ENCODE results near the gene LHX8.
"Not testable (repeated sequence)": the region's sequence is repeated elsewhere in the genome, so short reads cannot be mapped to it uniquely, and the experiment has no call there.

Gene LHX8

DNA sequence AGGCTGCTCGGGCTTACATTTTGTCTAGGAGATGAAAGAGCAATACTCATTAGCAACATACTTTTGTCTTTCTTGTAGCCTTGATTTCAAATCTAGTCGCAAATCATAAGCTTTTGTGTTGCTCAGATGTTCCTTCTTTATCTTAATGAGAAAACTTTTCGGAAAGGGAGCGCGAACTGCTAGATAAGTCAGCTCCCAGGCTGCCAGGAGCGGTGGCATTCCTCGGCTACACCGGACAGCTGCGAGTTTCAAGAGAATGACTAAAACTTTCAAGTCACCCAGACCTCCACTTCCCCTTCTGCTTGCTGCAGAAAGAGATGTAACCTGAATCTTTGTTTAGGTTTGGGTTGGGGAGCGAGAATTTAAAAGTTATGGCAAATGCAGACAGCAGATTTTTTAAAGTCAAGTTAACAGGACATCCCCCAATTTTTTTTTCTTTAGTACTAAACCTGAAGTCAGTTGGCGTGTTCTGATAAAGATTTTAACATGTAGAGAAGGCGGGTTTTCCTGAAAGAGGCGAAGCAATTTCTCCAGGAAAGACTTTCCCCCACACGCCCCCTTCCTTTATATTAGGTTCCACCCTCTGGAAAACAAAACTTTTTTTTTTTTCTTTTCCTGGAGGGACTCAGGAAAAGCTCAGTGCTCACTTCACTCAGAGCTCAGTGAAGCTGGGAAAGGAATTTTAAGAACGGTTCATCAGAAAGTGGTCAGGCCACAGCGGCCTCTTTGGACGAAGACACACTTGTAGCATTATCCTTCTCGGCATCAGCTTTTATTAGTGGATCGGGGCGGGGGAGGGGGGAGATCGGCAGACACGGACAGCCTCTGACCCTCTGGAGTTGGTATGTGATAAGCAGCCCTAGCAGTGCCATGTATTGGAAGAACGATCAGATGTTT lies at the start of gene LHX8:
LHX8 (plus strand) TSS at position 639 of the 897 bp plus-strand sequence. CDS start 2,227 bp downstream, outside the sequence.
- no peak for DNase-seq

DNA sequence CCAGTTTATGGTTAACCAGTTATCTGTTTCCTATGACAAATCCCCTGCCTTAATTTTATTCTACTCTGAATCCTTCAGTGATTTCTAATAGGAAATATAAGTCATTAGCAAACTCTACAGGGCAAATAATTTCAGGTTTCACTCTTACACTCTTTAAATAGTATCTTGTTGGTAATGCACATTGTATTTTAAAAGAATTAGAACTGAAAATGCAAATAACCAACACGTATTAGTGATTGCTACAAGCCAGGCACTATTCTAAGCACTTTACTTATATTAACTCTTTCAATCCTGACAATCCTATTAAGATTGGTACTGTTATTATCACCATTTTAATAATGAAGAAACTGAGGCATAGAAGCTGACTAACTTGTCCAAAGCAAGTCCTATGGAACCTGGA lies 48.3 kb upstream of the LHX8 start:
- no peak for DNase-seq

DNA sequence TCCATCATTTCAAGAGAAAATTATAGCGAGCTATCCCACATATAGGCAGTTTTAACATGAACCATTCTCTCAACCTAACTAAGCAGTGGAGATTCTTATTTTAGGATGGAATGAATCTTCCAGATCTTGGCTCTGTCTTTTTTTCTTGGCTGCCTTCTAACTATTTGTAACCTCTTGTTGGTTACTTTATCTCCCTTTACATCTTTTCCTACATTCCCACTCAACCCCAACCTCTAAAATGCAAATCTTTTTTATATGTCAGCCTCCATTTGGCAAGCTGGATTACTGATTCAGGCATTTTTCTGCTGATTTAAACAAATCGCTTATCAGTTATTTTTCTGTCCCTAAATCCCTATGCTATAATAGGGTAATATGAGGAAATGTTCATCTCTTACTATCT lies 46.9 kb upstream of the LHX8 start:
- DNase-seq, result no peak

DNA sequence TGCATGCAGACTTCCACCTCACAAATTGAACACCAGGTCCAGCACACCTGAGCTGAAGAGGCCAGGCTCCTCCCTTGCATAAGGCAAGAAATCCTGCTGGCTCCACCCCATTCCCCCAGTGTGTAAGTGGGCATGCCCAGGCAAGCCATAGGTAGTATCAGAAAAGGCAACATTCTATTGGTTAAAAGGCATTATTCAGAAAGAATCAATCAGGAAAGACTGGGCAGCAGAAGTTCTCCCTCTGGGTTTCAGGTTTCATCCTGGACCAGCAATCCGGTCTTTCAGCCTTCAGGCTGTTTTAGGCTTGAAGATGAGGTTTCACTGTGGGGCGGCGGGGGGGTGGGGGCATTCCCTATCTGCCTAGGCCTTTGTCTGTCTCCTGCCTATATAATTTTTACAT lies 42.0 kb upstream of the LHX8 start:
- DNase-seq, result no peak

DNA sequence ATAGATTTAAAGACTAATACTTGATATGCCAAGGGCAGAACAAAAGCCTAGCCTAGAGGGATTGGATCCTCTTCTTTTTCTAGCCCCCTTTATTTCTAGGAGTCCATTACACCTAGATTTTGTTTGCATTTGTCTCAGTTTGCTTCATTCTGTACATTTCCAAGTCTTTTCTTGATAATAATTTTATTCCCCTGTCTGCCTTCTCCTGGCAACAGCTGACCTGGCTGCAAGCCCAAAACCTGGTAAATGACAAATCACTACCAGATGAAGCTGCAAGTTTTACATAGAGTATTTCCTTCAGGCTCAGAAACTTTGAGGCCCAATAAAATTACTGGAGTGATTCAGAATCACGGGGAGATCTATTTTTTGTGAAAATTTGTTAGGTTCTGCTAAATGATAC lies 36.5 kb upstream of the LHX8 start:
- DNase-seq, result no peak

DNA sequence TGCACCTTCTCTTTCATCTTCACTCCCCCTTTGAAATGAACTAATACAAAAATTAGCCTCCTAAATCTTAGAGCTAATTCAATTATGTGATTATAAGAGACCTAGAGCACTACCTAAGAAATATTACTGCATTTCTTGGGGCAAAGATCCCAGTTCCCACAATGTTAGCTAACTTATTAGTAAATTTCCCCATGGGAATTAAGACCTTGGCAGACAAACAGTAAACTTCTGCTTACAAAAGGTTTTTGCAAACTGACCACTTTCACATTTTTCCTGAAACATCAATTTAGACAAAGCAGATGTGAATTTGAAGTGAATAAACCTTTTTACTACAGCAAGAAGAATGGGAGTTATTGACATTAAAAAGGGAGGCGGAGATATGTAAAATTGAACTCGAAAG lies 34.6 kb upstream of the LHX8 start:
- no peak for DNase-seq

DNA sequence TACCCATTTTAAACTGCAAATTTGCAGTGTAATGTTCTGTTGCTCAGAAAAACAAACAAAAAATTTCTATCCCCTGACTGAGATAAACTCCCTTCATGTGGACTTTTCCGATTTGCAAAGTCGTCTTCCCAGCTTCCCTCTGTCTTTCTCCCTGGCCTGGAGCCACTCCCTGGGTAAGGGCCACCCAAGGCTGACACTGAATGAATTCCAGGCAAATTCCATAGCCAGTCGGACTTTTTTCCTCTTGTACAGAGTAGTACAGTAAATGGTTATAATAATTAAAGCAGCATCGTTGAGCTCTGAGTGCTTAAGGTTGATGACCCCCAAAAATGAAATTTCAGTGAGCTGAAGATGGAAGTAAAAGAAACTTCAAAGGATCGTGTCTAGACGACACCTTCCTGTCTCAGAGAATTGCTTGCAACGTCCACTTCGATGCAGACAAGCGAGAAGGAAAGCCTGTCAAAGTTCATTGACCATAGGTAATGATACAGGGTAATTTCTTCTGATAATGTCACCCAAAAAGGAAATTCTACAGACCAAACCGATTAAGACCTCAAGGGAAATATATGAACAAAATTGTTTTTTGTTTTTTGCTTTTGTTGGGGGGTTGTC lies 33.6 kb upstream of the LHX8 start:
- no peak for DNase-seq

DNA sequence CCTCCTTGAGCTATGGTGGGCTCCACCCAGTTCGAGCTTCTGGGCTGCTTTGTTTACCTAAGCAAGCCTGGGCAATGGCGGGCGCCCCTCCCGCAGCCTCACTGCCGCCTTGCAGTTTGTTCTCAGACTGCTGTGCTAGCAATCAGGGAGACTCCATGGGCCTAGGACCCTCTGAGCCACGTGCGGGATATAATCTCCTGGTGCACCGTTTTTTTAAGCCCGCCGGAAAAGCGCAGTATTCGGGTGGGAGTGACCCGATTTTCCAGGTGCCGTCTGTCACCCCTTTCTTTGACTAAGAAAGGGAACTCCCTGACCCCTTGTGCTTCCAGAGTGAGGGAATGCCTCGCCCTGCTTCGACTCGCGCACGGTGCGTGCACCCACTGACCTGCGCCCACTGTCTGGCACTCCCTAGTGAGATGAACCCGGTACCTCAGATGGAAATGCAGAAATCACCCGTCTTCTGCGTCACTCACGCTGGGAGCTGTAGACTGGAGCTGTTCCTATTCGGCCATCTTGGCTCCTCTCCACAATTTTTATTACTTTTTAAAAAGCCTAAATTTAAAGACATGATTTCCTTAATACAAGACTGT lies 21.7 kb upstream of the LHX8 start:
- DNase-seq, result not testable (repeated sequence)

DNA sequence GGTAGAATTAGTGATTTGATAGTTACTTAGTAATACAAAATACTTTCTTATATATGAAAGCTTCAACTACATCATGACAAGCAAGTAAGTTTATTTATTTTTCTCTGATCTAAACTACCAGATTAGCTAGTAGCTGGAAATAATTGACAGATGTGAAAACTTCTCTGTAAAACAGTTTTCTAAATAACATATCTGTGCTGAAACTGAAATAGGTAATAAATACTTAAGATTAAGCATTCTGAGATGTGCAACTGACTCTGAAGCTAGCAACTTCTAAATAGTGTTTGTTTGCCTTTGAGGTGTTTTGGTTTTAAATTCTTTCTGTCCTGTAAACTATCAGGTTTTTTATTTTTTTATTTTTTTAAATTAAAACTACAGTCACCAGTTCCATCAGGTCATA lies 18.5 kb upstream of the LHX8 start:
- DNase-seq, result no peak

DNA sequence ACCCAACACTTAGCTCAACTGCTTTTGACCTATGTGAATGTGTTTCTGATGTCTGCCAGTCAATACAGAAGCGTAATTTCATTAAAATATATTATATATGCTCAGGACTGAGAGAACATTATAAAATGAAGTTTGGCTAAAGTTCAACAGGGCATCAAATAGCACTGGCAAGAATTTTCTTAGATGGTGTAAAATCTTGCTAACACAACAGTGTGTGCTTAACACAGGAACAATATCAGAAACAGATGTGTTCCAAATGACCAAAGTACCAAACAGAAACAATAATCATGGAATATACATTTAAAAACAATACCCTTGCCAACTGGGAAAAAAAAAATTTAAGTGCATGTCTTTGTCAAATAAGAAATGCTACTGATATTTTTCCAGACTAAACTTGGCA lies 10.4 kb upstream of the LHX8 start:
- DNase-seq, result no peak

DNA sequence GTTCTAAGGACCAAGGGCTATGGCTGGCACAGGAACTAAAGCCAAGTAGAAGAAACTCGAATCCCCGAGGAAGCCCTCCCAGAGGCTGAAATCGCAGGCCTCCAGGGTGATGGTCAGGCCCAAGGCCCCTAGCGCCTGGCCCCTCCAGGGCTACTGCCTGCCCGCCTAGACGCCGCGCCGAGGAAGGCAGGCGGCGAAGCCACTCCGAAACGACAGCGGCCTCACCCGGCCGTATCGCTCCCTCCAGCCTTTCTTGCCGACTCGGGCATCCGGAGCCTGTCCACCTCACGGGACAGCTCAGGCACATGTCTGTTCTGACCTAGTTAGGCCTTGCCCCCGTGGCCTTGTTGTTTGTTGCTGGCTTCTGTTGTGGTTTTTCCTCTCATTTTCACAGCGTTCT lies 9.7 kb upstream of the LHX8 start:
- no peak for DNase-seq

DNA sequence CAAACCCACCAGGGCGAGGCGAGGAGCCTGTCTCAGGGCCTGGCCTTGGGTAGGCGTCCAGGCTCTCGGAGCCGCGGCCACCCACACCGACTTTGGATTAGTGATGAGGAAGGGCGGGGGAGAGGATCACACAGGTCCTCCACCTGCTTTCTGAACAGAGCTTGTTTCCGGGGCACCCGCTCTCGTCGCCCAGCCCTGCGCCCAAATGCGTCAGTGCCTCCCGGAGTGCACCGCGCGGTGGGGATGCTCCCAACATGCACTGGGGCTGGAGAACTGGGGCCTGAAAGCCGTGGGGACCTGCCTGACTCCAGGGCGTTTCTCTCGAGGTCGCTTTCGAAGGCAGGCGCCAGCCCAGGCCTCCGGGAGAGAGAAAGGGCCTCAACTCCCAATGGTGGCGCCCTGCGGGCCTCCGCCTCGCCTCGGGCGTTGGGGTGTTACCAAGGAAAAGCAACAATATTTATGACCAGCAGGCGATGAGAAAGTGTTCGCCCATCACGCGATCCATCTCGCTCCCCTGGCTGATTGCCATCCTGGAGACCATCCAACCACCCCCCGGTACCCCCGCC lies 8.9 kb upstream of the LHX8 start:
- no peak for DNase-seq

DNA sequence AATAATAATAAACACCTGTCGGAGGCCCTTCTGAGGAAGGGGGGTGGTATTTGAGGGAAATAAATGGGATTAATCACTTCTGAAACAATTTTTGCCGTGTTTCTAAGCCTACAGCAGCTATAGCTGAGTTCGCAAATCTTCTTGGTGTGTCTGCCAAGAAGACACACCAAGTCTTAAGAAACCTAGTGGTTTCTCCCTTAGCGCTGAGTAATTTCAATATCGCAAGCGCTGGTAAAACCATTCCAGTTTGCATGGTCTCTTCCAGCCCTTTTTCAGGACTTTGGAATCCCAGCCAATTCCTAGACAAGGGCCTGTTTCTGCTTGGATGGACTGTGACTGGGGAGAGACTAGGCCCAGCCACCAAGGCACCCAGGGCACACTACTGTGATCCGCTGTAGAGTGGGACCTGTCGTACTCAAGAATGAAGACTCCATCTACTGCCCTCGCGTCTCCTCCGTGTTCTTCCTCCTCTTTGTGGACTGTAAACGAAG lies 7.5 kb upstream of the LHX8 start:
- DNase-seq, result no peak

DNA sequence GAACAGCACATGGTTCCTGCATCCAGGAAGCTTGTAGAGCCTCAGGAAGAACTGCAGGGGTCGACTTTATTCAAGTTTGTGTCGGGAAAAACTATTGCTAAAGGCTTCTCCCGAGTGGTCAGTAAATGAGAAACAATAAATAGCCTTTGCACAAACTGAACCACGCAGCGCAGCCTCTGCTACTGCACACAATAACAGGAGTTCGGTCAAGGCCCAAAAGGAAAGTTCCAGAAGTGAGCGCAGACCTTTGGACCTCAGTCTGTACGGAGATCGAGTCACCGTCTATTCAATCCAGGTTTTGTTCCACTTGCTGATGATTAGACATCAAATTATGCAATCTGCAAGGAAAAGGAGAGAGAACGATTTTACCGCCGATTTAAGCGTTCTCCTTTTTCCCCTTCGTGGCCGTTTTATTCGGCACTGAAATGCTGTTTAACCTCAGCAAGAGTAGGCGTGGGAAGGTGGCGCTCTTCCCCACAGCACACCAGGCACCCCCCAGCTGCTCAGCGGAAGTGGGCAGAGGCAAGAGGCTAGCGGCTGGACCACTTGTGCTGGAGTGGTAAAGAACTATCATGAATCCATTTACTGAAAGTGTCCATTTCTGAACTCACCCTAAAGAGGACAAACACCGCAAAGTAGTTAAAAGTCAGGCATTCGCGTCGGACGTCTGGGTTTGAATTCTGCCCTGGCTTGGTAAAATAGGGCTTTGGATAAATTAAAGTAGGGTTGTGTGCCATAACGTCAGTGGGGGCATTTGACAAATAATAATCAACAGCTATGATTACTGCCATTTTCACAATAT lies 6.1 kb upstream of the LHX8 start:
- no peak for DNase-seq

DNA sequence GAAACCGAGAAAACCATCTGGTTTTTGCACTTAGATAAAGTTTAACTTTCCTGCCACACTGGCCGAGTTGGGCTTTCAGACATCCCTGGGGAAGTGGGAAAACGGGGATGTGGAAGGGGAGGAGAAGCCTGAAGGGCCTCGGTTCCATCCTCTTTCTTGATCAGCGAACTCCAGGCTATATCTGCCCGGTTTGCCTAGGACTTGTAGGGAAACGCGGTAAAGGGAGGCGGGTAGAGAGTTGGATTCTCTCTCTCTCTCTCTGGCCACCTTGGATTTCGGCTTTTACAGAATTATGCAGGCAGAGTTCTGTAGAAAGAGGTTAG lies 4.6 kb upstream of the LHX8 start:
- DNase-seq, result no peak

DNA sequence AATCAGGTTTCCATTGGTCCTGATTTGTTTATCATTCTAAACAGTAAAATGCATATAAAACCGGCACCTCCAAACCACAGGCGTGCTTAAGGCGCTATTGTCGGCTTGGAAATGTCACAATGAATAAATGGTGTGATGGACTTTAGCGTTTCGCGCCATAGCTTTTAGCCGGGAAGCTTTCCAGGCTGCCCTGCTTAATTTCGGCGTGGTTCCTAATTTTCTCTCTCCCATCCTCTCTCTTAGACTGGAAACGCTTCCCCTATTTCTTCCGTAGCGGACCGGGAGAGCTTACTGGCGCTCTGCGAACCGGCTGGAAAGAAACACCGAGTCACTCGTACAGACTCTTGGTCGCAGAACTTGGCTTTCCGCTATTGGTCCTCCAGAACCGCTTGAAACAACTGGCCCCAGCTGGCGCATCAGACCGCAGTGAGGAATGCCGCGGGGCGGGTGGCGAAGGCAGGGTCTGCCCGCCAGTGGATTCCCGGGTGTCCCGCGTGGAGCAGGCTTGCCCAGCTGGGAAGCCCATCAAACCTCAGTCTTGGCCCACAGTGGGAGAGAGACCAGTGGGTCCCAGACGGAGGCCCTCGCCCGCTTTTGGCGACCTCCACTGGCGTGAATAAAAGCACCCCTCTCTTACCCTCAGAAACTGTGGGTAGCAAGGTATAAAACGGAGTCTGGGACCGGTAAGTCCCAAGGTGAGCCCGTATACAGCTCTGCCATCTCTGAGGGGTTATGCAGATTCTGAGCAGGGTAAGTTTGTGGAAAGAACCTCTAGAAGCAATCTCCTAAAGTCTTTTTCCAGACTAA lies 4.0 kb upstream of the LHX8 start:
- no peak for DNase-seq

DNA sequence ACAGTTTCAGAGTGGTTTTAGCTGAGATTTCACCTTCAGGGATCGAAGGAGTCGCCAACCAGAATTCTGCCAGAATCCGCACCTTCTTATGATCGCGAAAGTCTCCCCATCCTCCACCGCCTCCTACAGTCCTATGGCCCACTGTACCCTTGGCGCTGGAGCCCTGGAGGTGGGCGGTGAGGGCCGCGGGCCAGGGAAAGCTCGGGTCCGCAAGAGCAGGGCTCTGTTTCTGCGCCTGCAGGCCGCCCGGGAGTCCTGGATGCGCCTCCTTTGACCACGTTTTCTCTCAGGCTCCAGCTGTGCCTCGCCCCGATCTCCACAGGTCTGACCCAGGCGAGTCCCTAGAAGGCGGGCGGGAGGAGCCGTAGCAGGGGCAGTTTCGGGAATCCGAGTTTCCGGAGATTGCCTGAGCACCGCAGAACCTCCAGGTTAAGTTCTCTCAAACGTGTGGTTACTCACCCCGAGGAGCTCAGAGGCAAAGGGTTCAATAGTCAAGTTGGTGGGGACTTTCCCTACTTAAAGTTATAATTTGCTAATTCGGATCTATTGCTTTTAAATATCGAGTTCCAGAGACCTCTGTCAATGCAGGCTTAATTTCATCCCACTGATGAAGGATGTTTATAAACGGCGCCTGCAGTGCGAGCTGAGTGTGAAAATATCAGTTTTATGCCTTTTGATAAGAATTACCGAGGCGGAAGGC lies 3.2 kb upstream of the LHX8 start:
- no peak for DNase-seq

DNA sequence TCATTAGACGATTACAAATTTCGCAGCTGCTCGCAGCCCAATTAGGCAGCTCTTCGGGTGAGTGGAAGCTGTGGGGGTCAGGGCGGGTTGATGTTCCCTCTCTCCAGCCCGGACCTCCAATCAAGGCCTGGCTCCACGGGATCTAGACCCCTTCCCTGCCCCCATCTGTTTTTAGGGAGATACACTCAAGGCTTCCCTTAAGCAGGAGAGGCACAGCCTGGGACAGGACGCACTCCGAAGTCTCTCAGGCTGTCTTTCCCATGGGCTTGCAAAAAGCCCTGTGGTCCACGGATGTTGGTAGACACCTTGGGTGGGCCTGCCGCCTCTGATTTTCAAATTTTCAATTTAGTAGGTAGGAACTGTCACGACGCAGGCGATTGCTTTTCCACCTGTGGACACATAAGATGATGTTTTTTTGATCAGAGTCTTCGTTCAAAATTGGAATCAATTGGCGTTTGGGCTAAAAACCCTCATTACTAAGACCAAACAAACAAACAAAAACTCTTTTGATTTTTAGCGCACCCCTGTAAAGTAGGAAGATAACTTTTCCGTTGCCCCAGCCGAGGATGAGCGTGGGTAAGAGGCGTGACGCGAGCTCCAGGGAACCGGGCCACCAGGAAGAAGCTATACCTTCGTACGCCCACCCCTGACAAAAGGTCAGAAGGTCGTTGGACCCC lies 2.5 kb upstream of the LHX8 start:
- DNase-seq, result no peak

DNA sequence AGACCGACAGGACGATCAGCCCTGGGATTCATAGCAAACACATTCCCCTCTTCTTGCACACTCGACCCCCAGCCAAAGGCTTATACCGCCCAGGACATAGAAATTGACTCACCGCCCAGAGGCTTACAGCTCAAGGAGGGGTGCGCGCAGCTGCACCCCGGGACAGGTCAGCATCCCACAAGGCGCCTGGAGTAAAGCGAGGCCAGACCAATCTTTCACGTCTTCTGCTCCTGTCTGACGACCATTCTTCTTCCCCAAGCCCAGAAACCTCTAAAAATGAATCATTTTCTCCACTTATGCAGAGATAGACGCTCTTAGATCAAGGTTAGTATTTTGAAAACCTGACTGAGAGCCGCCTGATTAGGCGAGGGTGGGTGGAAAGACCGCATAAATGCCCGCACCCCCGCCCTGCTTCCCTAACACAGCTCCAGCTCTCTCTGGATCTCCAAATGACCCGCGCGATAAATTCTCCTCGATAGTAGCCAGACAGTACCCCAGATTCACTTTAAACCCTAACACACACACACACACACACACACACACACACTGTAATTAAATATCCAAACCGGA lies 1.9 kb upstream of the LHX8 start:
- no peak for DNase-seq

All from anterior cingulate cortex (tissue), 58 donors.